Amygdala (tissue), 56 donors: ENCODE results near the gene DCANP1.

Source experiments
- DNase-seq, 56 donors: peaks; one replicate each; lab custom pipeline; 2025; lab: John Stamatoyannopoulos, UW

Gene DCANP1

GRCh38 chr5:135443161-135443960 lies 3.8 kb downstream of the DCANP1 start:
- DNase-seq: no peak

DNA sequence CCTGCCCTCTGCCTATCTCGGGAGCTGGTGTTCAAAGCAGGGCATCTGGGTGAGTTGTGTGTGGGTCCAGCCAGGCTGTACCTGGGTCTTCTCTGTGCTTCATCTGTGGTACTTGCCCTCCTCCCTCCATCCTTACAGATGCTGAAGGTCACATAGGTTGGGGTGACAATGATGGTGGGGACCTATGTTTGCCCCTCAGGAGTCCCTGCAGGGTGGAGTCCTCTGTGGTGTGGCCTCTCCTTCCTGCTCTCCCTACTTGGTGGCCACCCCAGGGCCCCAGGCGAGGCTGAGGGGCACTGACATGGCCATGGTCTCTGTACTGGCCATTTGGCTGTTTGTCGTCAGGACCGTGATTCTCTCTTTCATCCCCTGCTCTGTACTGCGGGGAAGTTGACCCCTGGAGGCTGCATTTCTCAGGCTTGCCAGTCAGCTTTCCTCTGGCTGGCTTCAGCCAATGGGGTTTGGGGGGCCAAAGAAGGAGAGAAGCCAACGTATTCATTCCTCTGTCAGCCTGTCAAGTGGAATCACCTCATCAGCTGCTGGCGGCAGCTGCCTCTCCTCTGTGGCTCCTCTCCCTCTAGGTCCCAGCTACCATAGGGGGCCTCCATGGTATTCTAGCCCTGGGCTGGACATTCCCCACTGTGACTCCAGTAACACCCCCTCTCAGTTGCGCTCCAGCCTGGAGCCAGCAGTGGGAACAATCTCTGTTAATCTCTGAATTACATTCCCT lies 4.6 kb downstream of the DCANP1 start:
- DNase-seq: no peak

DNA sequence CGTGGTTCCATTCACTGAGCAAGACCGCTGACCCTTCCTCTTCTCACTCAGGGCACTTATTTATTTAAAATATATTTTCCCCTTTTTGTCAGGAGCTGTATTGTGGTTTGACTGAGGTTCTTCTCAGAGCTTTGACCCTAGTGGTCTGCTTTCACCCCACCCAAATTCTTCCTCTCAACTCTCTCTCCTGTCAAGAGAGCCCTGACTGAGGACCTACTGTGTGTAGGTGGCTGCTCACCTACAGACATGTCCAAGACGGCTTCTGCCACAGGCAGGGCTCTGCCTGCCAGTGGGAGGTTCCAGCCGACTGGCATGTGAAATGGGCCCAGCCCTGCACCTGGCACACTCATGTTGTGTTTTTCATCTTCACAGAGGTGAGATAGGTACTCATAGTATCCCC lies 5.2 kb downstream of the DCANP1 start:
- no peak for DNase-seq

DNA sequence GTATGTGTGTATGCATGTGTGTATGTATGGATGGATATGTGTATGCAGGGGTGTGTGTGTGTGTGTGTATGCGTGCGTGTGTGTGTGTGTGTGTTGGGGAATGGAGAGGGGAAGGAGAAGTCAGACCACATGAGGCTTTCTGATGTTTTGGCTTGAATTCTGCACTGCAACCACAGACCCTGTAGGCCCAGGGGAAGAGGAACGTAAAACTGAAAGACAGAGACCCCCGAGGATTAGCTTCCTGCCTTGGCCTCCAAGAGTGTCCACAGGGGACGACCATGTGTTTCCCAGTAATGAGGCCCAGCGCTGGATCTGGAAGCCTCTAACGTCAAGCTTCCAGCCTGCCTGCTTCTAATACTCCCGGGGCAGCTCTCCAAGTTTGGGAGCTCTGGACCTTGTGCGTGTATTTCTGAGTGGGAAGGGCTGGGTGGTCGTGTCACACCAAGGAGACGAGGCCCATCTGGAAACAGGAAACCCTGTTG lies 5.8 kb downstream of the DCANP1 start:
- no peak for DNase-seq

DNA sequence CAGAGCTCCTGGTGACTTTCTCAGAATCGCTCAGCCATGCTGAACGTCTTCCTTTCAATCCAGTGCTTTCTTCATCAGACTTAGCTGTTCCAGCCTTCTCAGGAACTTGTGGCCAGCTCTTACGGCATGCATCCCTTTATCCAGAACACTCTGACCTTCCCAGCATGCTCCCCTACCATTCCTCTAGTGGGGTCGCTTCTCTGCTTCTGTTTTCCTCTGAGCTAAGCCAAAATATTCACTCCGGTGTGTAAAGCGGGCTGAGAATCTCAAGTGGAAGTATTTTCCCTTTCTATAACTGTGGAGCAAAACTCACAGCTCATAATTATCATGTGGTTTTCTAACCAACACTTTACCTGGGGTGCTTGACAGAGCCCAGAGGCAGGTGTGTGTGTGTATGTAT lies 6.2 kb downstream of the DCANP1 start:
- no peak for DNase-seq

DNA sequence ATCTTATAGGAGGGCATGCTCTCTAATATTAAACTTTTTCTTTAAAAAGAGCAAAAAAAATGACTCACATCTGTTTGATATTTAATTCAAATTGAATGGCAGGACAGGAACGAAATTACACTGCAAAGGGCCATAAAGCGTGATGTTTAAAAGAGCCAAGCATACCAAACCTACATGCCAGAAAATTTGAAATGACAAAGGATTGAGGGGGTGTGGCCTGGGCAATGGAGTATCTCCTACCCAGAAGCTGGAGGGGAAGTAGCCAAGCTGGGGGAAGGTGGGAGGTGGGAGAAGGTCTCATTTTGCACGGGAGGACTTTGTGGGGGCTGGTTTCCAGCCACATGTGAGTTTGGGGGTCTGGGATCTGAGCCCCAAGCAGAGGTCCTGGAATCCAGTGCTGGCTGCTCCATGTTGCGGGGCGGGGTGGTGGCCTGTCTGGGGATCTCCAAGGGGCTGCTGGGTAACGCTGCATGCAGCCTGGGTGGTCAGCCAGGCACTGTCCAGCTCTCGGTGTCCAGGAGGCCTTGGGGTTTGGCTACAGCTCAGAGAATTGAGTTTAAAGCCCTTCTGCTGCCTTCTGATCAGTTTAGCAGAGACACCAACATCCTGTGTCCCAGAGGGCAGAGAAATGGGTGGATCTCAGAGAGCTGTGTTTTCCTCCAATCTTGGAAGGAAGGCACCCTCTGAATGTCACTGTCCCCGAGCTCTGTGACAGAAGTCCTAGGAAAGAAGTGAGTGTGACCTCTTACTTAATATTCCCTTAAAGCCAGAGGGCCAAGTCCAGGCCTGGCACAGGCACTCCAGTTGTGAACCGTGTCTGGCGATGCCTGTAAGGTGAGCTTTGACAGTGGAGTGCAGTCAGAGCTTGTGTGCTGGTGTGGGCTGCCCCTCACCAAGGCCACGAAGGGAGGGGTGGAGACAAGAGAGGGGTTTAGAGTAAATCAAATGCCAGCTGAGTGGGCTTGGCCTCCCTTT lies 7.6 kb downstream of the DCANP1 start:
- no peak for DNase-seq

- no peak for DNase-seq
Measured at GRCh38 chr5:135438636-135439221, 8.4 kb downstream of the DCANP1 start.

GRCh38 chr5:135437796-135438560 lies 9.2 kb downstream of the DCANP1 start:
- DNase-seq: peak in 7 of 56 donors; percentile 21 to 54 (median 42)

DNA sequence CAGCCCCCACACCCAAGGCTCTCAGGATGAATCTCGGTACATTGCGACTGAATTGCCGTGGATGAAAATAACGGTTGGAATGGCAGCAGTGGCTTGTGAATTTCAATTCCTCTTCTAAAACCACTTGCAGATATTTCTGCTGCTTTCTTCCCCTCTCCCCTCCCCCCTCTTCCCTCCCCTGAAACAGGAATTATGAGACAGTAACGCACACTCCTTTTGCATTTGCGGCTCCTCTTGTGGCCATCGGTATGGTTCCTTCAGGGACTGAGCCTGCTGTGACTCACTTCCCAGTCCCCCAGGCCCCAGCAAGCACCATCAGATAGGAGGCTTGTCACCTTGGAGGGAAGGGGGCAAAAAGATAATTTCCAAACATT lies 9.7 kb downstream of the DCANP1 start:
- DNase-seq: peak in 1 of 56 donors; percentile 47

DNA sequence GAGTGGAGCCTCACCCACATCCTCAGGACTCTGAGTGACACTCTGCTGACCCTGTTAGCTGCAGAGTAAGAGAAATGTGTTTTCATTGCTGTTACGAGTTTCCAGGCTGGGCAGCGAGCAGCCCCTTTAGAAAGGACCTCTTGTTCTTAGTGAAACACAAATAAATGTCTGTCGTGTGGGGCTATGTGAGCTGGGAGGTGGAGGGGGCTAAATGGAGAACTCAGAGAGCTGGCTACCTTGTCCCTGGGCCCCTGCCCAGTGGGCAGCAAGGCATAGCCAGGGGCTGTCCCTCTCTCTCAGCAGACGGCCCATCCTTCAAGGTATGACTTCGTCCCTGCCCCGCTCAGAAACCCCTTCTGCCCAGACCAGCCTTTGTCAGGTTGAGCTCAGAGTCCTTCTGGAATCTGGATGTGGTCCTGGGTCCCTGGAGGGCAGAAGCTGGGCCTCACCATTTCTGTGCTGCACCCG lies 10.2 kb downstream of the DCANP1 start:
- no peak for DNase-seq

GRCh38 chr5:135435467-135436330 lies 11.4 kb downstream of the DCANP1 start:
- DNase-seq: no peak

GRCh38 chr5:135434591-135435466 lies 12.3 kb downstream of the DCANP1 start:
- no peak for DNase-seq

DNA sequence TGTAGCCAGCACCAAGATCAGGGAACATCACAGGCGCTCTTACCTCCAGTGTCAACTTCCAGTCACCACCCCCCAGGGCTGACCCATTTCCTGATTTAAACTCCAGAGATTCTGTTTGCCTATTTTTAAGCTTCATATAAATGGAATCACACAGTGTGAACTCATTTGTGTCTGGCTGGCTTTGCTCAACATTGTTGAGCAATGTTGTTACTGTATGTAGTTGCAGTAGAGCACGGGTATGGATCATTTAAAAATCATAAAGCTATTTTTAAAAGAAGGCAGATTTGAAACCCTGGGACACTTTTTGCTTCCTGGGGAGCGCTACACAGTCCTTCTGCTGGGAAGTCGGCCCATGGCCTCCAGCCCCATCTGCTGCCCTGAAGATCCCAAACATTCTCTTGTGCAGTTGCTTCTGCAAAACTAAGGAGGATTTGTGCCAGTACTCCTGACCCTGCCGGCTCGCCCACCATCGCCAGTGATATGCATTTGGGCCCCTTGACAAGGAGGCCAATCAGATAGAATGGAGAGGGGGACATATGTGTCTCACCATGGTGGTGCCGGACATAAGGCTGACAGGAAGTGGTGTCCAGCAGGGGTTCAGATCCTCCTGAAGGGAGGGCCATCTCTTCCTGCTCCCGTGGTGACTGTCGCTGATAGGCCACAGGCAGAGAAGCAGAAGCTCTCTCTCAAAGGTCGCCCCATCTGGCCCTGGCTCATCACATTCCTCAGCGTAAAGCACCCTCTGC lies 13.3 kb downstream of the DCANP1 start:
- DNase-seq: no peak

GRCh38 chr5:135432113-135432512 lies 15.0 kb downstream of the DCANP1 start:
- DNase-seq: no peak

- no peak for DNase-seq
Measured at GRCh38 chr5:135430135-135430437, 17.1 kb downstream of the DCANP1 start.

DNA sequence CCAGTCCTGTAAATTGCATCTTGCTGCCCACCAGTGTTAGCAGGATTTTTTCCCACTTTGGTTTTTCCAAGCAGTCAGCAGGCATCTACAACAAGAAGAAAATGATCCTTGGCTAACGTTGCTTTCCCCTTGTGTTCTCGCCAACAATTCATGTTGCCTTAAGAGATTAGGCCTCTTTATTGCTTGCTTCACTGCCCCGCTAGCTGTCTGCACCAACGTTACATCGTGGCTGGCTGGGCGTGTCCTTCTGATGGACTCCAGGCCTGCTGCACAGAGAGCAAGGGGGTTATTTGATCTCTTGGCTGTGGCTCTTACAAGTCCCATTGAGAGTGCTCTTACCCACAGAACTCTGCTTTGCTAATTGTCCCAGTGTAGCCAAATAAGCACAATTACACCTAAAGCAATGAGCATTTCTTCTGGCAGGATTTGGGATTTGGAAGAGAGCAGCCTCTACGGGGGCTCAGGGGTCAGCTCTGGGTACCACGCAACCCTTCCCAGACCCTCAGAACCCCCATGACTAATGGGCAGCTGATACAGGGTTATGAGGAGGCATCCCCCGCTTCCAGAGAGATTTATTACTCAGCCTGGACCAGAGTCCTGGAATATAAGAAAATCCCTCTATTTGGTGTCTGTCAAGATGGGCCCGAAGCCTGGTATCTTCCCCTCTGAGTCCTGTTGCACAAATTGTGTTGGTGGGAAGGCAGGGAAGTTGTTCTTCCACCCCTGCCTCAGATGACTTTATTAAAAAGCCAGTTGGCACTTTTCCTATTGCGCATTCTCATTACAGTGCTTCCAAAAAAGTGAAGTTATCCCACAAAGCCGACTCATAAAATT lies 17.6 kb downstream of the DCANP1 start:
- DNase-seq: no peak
